HG03460 (cell line): ENCODE measurements around the gene TAOK3.
"Not testable (repeated sequence)": the region's sequence is repeated elsewhere in the genome, so short reads cannot be mapped to it uniquely, and the experiment has no call there.

Experiments
- ATAC-seq: cut with Tn5 transposase; IDR thresholded peaks from one replicate; pipeline ENCODE4 v1.9.1; 2021; ENCODE audit not compliant: unreplicated experiment

The TAOK3 gene

DNA sequence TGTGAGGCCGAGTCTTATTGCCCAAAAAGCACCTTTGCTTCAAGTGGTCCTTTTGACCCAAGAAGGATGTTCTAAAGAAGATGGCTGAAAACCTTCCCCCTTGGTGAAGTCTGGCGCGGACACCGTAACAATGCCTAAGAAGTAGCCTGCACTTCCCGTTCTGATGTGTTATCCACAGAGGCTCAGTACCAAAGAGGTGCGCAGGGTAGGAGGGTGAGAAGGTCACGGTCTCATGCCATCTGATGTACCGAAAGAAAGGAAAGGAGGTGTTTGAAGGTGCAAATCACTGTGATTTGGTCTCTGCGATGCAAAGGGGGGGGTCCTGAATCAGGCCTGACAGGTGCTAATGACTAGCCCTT is 226.9 kb downstream of the TAOK3 start:
- ATAC-seq = no peak

DNA sequence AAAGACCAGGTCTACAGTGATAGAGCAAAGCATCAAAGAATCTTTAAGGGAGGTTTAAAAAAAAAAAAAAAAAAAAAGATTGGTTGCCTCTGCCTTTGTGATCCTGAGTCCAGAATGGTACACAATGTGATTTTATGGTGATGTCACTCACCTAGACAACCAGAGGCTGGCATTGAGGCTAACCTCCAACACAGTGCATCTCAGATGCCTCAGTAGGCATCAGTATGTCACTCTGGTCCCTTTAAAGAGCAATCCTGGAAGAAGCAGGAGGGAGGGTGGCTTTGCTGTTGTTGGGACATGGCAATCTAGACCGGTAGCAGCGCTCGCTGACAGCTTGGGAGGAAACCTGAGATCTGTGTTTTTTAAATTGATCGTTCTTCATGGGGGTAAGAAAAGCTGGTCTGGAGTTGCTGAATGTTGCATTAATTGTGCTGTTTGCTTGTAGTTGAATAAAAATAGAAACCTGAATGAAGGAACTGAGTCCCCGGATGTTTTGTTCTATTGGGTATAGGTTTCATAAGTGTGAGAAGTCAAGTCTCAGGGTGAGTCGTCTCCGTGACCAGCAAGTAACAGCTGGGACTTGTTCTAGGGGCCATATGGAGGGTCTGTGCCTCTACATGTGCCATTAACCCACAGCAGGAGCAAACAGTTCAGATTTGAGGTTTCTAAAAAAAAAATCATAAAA is 227.5 kb downstream of the TAOK3 start:
- no peak for ATAC-seq

DNA sequence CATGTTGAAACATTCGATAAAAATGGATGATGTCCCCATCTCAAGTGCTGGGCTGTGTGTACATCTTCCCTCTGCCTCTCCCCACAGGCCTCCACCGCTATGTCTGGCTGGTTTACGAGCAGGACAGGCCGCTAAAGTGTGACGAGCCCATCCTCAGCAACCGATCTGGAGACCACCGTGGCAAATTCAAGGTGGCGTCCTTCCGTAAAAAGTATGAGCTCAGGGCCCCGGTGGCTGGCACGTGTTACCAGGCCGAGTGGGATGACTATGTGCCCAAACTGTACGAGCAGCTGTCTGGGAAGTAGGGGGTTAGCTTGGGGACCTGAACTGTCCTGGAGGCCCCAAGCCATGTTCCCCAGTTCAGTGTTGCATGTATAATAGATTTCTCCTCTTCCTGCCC is 228.2 kb downstream of the TAOK3 start:
- ATAC-seq = no peak

DNA sequence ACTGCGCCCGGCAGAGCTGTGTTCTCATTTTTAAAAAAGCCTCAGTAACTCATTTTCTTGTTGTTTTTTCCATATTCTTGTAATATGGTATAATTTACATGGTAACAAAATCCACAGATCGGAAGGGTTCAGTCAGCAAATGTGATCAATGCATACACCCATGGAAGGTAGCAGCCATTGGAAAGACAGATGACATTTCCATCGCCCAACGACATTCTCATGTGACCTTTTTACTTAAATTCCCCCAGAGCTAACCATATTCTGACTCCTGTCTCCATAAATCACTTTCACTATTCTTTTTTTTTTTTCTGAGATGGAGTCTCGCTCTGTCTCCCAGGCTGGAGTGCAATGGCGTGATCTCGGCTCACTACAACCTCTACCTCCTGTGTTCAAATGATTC is 231.9 kb downstream of the TAOK3 start:
- no peak for ATAC-seq

DNA sequence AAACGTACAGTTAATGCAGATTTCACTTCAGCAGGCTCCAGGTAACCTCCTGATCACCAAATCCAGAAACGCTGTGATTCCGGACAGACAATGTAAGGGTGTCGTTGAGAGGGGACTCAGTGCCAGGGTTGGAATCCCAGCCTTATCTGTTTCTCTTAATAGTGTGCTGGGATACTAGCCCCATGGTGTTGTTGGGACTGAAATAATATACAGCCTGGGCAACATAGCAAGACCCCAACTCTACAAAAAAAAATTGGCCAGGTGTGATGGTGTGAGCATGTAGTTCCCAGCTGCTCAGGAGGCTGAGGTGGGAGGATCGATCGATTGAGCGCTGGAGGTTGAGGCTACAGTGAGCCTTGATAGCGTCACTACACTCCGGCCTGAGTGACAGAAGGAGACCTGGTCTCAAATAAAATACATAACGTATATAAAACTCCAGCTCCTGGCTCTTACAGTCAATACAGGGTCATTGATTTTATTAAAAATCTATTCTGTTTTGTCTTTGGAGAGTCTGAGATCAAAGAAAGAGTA is 235.5 kb downstream of the TAOK3 start:
- no peak for ATAC-seq

DNA sequence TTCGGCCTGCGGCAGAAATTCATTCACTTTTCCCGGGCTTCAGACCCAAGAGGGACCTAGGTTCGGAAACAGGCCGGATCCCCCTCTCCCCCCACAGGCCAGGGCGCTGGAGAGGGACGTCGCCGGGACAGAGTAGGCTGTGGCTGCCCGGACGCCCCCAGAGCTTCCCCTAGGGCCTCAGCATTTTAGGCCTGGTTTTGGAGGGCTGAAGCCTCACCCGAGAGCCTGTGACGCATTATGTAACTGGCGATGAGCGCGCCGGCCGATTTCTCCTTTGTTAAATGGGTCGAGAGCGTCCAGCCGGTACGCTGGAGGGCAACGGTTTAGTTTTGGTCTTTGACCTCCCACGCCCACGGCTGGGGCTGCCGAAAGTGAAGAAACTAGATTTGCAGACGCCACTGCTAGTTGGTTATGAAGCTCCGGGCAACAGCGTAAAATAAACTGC is 236.1 kb downstream of the TAOK3 start:
- ATAC-seq = peak; percentile 26

DNA sequence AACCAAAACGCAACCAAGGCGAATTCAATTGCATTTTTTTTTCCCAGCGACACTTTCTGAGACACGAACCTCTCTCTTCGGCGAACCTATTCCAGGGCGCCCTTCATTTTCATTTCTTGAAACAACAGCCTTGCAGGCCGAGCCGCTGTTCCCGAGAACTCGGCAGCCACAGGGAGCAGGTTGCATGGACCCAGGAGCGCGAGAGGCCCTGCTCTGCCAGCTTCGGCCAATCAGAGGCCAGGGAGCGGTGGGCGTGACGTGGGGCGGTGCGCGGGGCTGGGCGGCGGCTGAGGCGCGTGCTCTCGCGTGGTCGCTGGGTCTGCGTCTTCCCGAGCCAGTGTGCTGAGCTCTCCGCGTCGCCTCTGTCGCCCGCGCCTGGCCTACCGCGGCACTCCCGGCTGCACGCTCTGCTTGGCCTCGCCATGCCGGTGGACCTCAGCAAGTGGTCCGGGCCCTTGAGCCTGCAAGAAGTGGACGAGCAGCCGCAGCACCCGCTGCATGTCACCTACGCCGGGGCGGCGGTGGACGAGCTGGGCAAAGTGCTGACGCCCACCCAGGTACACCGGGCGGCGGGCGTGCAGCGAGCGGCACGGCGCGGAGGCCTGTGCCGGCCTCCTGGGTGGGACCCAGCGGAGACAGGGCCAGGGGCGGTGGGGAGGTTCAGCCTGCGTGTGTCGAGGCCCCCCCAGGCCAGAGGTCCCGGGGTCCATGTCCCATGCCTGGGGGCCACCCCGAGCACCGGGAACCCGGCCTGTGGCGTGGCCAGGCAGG is 236.7 kb downstream of the TAOK3 start, which contains the start of gene PEBP1:
Gene PEBP1, plus strand, starts transcription at position 337 of the 771 bp plus-strand sequence. Its CDS starts 86 bp downstream, at position 423.
- ATAC-seq = peak; percentile 99

DNA sequence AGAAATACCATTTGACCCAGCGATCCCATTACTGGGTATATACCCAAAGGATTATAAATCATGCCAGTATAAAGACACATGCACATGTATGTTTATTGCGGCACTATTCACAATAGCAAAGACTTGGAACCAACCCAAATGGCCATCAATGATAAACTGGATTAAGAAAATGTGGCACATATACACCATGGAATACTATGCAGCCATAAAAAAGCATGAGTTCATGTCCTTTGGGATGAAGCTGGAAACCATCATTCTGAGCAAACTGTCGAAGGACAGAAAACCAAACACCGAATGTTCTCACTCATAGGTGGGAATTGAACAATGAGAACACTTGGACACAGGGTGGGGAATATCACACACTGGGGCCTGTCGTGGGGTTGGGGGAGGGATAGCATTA is 243.3 kb downstream of the TAOK3 start:
- ATAC-seq = not testable (repeated sequence)

DNA sequence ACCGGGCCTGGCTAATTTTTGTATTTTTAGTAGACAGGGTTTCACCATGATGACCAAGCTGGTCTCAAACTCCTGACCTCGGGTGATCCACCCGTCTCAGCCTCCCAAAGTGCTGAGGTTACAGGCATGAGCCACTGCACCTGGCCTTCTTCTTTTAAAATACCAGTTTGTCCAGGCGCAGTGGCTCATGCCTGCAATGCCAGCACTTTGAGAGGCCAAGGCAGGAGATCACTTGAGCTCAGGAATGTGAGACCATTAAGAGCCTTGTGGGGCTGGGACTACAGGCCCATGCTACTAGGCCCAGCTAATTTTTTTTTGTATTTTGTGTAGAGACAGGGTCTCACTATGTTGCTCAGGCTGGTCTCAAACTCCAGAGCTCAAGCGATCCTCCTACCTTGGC is 244.8 kb downstream of the TAOK3 start:
- no peak for ATAC-seq

DNA sequence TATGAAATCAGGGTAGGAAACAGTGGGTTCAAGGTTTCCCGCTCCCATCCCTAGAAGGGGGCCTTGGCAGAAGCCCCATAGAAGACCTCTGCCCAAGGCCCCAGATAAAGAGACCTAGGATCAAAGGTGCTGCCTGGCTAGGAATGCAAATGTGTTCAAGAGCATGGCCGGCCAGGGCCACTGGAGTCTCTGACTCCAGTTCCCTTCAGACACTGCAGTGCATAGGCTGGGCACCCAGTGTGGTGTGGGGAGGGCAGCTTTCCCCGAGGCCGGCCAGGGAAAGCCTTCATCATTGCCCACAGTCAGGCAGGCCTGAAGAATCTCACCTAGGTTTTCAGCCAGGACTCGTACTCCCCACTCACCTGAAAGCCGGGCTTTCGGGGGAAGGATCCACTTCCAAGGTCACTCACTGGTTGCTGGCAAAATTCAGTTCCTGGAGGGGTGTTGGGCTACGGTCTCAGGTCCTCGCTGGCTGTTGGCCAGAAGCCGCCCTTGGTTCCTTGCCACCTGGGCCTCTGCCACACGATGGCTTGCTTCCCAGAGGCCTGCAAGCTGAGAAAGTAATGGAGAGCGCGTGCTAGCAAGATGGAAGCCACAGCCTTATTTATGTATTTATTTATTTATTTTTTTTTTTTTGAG is 246.5 kb downstream of the TAOK3 start:
- ATAC-seq = no peak

DNA sequence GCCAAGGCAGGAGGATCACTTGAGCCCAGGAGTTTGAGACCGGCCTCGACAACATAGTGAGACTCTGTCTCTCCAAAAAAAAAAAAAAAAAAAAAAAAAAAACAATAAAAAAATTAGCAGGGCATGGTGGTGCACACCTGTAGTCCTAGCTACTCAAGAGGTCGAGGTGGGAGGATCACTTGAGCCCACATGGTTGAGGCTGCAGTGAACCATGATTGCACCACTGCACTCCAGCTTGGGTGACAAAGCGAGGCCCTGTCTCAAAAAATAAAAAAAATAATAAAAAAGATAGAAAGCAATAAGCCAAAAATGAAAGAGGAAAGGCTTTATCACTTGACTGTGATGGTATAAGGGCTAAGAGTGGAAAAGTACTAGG is 247.0 kb downstream of the TAOK3 start:
- ATAC-seq = no peak

DNA sequence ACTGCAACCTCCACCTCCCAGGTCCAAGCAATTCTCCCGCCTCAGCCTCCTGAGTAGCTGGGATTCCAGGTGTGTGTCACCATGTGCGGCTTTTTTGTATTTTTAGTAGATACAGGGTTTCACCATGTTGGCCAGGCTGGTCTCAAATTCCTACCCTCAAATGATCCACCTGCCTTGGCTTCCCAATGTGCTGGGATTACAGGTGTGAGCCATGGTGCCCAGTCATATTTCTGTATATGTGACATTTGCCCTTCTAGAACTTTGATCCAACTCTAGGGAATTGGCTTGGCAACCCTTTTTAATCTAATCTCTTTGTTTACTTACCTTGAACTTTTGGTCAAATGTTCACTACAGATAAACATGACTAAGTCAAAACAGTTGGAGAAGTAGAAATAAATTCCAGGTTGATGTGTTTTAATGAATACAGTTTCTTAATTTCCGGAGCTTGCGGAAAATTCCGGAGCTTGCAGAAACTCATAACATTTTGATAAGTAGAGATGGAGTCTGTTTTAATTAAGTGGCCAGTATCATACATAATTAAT is 248.3 kb downstream of the TAOK3 start:
- ATAC-seq = no peak

DNA sequence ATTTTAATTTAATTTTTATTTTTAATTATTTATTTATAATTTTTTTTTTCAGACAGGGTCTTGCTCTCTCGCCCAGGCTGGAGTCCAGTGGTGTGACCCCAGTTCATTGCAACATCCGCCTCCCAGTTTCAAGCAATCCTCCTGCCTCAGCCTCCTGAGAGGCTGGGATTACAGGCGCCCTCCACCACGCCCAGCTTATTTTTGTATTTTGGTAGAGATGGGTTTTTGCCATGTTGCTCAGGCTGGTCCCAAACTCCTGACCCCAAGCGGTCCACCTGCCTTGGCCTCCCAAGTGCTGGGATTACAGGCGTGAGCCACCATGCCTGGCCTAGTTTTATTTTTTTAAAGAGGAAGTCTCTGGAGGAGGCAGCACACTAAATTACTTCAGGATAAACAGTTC is 250.4 kb downstream of the TAOK3 start:
- no peak for ATAC-seq

DNA sequence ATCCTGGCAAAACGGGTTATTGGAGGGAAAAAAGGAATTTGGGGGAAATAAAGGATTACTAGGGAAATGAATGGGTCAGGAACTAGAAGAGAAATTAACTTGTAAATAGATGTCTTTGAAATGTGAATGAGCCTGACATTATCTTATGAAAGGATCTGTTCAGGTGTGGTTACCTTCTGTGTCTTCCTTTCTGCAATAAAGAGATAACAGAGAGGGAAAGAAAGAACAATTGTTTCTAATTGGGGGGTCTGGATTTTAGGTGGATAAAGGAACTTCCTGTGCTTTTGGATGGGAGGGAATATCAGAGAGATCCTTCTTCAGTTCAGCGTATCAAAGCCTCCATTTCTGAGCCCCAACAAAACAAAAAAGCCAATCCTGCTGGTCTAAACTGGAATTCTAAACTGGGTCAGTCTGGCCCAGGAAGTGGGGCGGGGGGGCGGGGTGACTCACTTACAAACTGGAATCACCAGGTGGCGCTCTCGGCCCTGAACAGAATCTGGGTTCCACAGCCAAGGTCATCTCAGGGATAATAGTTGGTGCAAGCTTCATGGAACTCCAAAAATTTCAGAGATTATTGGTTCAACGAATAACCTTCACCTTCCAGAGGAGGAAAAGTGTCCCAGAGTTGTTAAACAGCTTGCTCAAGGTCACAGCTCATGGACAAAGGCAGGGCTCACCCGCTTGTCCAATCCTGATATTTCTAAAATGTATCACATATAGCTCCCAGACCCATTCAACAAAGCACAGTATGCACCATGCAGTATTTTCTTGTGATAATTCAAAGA is 251.9 kb downstream of the TAOK3 start:
- ATAC-seq = peak; percentile 84

DNA sequence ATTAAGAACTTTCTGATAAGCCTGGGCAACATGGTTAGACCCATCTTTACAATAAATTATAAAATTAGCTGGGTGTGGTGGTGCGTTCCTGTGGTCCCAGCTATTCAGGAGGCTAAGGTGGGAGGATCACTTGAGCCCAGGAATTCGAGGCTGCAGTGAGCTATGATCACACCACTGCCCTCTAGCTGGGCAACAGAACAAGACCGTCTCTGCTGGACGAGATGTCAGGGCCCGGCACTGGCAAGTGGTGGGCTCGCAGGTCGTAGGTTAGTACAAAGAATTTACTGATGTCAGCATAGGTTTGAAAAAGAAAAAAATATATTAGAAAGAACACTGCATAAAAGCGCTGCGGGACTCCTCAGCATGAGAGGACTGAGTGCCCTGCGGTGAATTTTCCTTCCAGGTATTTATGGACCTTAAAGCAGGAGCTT is 253.2 kb downstream of the TAOK3 start:
- ATAC-seq = no peak

DNA sequence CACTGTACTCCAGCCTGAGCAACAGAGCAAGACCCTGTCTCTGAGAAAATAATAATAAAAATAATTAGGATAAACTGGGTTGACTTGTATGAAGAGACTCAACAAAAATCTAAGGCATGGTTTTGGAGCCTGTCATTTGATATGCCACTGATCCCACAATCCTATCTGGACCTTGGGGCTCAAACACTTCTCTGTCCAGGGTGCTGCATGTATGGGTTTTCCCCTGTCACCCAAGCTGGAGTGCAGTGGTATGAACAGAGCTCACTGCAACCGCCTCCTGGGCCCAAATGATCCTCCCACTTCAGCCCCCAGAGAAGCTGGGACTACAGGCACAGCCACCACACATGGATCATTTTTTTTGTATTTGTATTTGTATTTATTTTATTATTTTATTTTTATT is 263.6 kb downstream of the TAOK3 start:
- no peak for ATAC-seq

DNA sequence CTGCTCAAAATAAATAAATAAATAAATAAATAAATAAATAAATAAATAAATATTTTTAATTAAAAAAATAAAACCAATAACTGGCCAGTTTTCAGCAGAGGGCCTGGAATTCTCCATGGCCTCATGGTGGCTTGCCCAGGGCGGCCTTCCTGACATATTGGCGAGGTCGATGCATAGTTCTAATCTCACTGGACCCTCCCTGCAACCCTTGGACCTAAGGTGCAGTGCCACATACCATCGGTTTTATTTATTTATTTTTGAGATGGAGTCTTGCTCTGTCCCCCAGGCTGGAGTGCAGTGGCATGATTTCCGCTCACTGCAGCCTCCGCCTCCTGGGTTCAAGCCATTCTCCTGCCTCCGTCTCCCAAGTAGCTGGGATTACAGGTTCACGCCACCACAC is 265.0 kb downstream of the TAOK3 start:
- ATAC-seq = no peak

DNA sequence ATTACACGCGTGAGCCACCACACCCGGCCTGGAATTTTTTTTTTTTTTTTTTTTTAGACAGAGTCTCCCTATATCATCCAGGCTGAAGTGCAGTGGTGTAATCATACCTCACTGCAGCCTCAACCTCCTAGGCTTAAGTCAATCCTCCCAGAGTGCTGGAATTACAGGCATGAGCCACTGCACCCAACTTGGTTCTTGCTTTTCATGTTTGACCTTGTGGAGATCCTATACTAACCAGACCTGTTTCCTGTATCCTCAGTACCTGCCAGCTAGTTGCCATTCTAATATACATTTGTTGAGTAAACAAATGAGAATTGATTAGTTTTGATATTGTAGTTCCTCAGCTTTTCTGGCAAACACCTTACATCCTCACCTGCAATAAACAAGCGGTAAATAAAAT is 265.7 kb downstream of the TAOK3 start:
- no peak for ATAC-seq

DNA sequence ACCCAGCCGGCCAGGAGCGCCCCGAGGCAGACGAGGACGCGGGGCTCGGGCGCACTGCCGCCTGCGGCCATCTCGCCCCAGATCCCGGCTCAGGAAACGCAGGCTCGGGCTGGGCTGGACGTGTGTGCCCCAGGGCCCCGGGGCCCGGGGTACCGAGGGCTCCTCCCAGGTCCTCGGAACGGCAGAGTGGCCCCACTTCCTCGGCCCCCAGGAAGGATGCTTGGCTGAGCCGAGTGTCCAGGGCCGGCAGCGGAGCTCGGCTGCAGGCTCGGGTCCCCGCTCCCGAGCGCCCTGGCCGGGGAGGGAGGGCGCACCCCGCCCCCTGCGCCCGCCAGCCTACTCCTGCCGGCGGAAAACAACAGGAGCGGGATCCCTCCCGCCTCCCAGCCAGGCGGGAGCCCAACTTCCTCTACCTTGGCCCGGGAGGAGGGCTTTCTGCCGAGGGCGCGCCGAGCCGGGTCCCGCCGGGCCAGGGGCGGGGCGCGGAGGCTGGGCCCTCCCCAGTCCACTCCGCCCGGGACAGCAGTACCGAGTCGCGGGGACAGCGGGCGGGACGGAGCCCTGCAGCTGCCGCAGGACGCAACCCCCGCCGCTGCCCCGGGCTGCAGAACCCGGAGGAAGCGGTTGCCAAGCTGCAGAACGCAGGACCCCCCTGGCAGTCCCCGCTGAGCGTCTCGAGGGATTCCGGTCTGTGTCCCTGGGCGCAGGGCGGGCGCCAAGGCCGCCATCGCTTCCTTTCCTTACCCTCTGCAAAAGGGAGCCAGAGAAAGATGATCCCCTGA is 268.9 kb downstream of the TAOK3 start, which contains the start of gene VSIG10:
Gene VSIG10, minus strand, starts transcription at position 411 of the 782 bp plus-strand sequence. Its CDS starts 340 bp downstream, at position 71.
- peak; percentile 50 for ATAC-seq

DNA sequence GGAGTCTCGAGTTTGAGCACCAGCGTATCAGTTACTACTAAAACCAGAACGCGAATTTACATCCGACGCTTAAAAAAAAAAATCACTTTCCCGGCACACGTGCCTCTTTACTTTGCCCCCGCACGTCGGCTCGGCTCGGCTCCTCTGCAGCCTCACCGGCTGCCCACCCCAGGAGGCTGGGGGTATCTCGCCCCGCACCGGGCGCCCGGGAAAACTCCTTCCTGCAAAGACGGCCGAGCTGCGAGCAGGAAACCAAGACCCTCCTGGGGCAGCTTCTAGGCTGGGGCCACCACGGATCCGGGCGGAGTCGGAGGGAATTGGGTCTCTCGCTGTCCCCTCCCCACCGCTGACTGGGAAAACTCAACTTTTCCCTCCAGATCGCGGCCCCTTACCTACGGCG is 269.5 kb downstream of the TAOK3 start:
- no peak for ATAC-seq
